SW480 (cell line): ENCODE data around the gene NMRAL1.

Experiments
- DNase-seq: peaks from one replicate; pipeline ENCODE4 v3.0.0-alpha.2; 2016; ENCODE audit warnings: low spot score

Gene NMRAL1

DNA sequence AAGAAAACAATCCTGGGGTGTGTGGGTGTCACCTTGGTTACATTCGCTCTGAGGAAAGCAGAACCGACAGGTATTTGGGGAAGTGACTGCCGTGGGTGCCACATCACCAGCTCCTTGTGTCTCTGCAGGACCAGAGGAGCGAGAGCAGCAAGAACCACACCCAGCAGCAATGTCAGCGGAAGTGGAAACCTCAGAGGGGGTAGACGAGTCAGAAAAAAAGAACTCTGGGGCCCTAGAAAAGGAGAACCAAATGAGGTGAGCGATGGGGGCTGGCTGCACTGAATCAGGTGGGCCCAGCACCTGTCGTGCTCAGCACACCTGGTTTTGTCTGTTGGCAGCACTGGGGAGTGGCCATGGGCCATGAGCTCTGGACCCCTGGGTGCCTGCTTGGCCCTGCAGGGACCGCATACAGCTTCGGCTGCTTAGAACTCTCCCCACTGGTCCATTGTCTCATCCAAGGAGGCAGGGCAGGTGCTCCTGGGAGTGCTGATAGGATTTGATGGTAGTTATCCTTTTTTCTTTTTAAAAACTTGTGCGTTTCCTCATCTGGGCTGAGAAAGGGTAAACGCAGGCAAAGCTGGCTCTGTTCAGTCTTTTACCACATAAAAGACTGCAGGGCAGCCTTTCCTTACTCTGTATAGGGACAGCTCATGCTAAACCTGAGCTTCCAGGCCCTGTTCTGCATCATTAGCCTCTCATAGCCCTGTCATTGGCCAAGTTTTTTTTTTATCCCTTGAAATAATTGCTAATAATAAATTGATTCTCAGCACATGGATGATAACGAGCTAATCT lies 31.1 kb upstream of the NMRAL1 start:
- DNase-seq = no peak

DNA sequence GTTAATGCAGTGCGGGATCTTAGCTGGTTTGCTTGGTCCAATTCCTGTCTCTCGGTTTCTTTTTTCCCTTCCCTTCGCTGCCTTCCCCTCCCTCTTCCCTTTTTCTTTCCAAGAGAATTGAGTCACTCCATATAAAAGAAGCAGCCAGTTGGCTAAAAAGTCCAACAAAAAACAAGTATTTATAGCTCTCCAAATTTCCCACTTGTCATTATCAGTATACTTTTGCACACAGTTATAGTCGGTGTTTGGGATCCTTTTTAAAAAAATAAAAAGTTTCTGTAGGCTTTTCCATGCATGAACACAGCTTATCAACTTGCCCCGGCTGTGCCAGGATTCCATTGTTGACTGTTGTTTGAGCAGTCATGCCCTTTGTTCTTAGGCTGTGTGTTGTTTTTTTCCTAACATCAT lies 26.6 kb upstream of the NMRAL1 start:
- no peak for DNase-seq

DNA sequence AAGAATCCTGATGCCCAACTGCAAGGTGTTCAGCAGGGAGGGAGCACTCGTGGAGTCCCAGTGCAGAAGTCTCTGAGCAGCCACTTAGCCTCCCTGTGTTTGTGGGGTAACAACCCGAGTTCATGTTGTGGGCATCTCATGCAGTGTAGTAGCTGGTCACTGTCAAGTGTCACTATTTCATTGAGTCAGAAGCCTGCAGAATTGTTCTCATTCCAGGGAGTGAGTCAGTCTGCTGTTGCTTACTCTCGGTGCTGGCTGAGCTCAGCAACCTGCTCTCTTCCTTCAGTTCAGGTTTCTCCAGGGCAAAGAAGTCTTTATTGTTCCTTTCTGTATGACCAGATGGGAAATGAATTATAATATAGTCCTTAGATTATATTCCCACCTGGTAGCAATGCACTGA lies 25.8 kb upstream of the NMRAL1 start:
- DNase-seq = peak; percentile 28

DNA sequence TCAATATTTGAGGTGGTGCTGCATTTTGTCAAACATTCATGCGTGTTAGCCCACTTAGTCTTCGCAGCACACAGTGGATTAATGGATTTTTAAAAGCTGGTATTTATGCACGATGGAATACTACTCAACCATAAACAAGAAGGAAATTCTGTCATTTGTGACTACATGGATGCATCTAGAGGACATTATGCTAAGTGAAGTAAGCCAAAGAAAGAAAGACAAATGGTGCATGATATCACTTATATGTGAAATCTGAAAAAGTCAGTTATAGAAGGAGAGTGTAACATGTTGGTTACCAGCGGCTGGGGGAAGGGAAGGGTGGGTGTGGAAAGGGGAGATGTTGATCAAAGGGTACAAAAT lies 24.8 kb upstream of the NMRAL1 start:
- no peak for DNase-seq

DNA sequence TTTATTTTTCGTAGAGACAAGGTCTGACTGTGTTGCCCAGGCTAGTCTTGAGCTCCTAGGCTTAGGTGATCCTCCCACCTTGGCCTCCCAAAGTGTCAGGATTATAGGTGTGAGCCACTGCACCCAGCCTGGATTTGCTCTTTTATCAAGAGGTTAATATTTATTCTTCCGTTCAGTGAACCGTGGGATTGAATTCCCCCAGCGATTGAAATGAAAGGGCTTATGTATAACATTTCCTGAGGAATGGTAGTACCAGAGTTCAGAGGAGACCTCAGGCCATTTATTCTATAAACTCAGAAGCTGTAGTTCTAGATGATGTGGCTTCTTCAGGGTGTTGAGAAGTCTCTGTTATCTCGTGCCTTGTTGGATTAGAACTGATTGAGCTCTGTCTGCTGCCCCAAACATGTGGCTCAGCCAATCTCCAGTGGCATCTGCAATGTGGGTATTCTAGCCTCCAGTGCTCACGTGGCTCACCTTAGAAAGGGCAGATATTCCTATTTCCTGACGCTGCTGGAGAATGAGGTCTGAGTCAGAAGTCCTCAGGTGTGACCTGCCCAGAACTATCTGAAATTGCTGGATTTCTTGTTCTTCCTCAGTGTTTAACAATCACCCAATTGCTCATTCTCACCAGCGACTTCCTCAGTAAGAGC lies 24.2 kb upstream of the NMRAL1 start:
- no peak for DNase-seq

DNA sequence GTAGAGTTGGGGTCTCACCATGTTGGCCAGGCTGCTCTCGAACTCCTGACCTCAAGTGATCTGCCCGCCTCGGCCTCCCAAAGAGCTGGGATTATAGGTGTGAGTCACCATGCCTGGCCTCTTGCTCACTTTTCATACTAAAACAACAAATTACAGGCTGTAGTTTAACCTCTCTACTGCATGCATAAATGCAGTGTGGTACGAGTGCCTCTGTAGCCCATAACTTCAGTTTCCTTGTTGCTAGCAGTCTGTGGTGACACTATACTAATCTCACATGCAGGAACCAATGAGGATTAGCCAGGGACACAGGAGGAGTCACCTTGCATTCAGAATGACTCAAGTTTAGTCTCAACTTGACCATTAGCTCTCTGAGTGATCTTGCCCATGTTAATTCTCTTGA lies 21.9 kb upstream of the NMRAL1 start:
- no peak for DNase-seq

DNA sequence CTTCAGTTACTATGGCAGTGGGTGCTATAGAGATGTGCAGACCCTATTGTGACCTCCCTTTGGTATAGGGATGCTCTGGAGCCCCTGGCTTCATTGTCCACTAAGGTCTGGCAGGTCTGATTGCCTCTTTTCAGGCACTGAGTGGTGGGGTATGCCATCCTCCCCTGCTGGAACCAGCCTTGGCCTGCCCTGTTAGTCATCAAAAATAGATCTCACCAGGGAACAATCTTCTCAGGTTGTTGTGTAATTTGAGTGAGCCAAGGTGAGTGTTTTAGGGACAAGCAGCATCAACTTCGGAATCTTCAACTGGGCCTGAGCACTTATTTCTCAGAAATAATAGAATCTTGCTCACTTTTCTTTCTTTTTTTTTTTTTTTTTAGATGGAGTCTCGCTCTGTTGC lies 21.3 kb upstream of the NMRAL1 start:
- no peak for DNase-seq

DNA sequence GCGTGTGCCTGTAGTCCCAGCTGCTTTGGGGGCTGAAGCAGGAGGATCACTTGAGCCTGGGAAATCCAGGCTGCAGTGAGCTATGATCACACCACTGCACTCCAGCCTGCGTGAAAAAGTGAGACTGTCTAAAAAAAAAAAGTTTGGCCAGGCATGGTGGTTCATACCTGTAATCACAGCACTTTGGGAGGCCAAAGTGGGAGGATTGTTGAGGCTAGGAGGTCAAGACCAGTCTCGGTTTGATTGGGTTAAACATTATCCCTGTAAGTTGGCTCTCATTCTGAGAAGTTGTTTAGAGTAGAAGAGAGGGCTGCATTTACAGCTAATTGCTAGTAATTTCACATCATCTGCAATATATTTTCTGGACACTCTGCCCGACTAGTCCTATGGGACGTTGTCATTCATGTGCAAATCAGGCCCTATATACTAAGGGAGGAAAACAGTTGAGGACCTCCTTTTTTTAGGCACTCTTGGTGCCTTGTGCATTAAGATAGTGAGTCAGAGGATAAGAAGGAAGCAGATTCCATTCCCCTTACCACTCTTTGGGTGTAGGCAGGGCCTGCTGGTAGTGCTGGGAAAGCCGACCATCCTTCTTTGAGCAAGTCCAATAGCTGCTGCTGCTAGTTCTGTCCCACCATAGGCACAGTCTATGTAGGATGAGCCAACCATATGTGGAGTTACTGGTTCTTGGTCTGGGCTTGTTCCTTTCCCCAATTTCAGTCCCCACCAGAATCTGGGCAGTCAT lies 20.5 kb upstream of the NMRAL1 start:
- peak; percentile 31 for DNase-seq

DNA sequence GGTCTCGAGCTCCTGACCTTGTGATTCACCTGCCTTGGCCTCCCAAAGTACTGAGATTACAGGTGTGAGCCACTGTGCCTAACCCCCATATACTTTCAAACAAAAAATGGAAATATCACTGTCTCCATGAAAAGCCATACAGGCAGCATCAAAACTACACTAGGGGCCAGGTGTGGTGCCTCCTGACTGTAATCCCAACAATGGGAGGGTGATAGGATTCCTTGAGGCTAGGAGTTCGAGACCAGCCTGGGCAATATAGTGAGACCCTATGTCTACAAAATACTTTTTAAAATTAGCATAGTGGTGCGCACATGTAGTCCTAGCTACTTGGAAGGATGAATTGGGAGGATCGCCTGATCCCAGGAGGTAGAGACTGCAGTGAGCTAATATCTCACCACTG lies 17.5 kb upstream of the NMRAL1 start:
- DNase-seq = no peak

DNA sequence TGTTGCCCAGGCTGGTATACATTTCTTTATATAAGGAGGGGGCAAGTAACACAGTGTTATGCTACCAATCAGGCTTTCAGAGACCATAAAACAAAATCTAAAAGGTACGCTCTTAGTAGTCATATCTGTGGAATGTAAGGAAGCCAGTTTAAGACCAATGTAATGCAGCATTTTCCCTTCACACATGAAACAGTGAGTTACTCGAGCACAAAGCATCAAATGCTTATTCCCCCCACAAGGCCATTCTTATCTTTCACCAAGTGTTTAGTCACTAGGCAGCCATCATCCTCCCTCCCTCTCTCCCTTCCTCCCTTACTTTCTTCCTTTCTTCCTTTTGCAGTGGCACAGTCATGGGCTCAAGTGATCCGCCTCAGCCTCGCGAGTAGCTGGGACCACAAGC lies 14.6 kb upstream of the NMRAL1 start:
- DNase-seq = peak; percentile 14

DNA sequence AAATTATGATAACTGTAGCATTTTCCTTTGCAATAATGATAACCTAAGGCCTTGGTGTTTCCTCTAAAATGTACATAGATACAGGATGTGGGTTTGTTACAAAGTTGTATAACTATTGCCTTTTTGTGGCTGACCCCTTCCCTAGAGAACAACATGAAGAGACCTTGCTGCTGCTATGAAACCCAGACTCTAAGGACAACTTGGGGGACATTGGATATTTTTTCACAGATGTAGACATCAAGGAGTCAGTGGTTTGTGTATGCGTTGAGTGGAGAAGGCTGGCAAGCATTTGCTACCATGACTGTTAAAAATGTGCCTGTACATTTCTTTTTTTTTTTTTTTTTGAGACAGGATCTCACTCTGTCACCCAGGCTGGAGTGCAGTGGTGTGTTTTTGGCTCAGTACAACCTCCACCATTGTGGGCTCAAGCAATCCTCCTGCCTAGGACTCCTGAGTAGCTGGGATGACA lies 14.1 kb upstream of the NMRAL1 start:
- no peak for DNase-seq

DNA sequence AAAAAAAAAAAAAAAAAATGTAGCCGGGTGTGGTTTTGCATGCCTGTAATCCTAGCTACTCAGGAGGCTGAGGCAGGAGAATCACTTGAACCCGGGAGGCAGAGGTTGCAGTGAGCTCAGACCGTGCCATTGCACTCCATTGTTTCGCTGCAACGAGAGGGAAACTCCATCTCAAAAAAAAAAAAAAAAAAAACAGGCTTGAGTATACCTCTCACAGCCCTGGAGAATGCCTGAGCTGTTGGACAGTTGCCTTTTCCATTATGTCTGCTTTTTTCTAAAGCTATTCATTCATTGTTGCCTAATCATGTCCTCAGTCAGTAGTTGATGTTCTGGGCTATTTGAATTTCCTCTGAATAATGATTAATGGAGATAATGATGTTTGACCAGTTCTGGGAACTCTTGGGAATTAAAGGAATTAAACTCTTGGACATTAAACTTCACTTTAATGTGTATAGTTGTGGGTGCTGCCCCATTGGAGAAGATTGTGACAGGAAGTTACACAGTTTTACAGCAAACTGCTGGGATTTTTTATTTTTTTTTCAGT lies 13.6 kb upstream of the NMRAL1 start:
- DNase-seq = no peak

DNA sequence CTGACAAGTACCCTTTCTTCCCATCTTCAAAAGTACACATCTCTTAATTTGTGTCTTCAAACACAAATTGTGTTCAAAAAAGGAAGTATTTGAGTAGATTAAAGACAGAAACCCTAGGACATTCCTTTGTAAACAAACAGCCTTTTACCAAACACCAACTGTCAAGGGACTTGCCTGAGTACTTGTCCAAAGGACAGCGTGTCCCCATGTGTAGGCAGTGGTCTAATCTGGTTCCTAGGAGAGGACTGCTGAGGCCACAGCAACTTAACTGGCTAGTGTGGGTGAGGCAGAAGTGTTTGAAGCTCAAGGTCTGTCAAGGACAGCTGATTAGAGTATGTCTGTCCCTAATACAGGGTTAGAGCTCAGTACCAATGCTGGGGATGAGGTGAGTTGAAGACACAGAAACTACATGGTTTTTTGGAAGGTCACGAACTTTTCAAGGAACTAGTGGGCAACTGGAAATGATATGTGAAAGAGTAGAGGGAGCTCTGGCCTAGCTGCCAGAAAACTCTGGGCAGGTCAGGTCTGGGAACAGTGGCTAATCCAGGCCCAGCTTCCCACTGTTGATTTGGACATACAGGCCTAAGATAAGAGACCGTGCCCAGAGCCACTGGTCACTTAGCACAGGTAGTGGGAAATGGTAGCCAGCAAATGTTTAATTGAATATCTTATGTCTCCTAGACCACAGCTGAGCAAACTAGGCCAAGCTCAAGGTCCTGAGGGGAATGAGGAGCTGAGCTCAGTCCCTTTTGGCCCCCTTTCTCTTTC lies 11.9 kb upstream of the NMRAL1 start:
- no peak for DNase-seq

DNA sequence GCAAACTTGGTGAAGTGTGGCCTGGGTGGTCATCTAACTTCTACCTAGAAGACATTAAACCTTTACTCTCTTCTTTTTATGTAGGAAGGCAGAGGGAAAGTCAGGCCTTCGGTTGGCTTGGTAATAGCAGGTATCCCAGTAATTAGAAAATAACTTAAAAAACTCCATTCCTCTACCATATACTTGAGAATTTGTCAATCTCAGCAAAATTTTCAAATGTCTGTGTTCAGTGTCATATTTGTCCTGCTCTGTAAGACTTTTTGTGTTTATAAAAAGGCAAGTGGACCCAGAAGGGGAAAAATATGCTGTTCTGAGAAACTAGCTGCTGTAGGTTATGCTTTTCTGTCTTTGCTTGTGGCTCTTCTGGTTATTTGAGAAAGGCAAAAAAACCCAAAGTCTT lies 7.5 kb upstream of the NMRAL1 start:
- no peak for DNase-seq

DNA sequence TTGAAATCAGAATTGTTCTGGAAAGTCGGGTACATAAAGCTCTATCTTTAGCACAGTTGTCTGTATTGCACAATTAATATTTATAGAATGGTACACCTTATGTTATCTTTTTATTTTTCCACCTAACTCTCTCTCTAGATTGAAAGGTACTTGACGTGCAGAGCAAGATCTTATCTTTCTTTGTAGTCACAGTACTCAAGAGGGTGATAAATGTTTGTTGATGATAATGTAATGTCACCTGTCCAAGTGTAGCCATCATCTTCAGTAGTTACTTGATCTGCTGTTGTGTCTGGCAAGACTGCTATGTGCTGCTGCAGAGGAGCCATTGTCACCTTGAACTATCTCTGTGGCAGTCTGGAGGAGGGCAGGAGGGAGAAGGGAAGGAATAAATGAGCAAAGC lies 7.1 kb upstream of the NMRAL1 start:
- DNase-seq = no peak

DNA sequence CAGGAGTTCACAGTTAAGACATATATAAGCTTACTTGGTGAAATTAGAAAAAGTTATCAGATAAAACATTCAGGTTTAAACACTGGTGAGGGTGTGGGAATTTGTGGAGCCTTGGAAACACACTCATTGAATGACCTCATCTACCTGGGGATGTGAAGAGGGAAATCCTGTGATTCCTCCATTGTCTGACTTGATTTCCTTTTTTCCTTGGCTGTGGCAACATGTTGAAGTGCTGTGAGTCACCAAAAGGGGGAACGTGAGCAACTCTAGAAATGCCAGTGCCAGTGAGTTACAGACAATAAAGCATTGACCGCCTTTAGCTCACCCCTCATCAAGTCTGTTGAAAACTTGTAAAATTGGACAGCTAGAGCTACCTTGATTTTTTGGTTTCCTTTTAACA lies 3.5 kb upstream of the NMRAL1 start:
- DNase-seq = peak; percentile 43

DNA sequence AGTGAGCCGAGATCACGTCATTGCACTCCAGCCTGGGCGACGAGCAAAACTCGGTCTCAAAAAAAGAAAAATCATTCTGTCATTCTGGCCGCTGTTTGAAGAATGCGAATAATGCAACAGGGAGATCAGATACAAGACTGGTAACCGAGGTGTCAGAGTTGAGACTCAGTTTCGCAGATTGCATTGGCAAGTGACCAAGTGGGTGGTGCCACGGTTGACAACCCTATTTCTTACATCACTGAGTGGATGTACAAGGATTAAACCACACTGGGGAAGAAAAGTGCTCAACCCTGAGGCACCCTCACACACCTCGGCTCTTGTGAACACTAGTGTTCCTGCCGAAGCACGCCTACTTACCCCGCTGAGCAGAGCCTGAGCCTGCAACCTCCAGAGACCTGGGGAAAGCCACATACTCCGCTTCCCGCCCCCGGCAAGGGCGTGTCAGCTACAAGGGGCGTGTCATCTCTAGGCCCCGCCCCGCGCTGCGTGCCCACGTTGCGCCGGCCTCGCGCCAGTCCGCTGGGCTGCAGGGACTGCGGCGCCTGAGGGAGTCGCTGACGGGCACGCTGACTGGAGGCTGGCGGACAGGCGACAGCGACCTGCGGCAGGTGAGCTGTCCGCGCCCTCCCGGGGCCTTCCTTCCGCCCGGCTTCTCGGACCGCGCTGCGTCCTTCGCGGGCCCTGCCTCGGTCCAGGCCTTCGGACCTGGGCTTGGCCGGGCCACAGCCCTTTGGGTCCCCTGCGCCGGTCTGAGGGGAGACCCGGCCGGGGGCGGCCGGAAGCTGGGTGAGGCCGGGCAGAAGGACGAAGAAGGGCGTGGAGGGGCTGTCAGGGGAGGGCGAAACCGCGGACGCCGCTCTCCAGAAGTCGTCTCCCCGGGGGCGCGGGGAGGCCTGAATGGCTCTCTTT lies 1.7 kb upstream of the NMRAL1 start, which contains the start of gene HMOX2:
Gene HMOX2, plus strand, starts transcription at position 519 of the 909 bp plus-strand sequence. CDS start 29,127 bp downstream, outside the sequence.
- DNase-seq = peak; percentile 95

DNA sequence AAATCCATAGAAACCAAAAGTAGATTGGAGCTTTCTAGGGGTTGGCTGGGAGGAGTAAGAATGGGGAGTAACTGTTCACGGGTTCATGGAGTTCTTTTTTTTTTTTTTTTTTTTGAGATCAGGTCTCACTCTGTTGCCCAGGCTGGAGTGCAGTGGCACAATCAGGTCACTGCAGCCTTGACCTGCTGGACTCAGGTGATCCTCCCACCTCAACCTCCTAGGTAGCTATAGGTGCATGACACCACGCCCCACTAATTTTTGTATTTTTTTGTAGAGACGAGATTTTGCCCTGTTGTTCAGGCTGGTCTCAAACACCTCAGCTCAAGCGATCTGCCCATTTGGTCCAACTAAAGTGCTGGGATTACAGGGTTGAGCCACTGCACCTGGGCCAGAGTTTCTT lies 1.5 kb downstream of the NMRAL1 start:
- DNase-seq = no peak

DNA sequence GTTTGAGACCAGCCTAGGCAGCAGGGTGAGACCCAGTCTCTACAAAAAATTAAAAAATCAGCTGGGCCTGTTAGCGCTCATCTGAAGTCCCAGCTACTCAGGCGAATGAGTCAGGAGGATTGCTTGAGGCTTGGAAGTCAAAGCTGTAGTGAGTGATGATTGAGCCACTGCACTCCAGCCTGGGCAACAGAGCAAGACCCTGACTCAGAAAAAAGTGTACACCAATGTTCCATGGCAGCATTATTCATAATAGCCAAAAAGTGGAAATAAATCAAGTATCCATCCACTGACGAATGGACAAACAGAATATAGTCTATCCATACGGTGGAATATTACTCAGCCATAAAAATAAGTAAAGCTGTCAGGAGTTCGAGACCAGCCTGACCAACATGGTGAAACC lies 2.6 kb downstream of the NMRAL1 start:
- no peak for DNase-seq

DNA sequence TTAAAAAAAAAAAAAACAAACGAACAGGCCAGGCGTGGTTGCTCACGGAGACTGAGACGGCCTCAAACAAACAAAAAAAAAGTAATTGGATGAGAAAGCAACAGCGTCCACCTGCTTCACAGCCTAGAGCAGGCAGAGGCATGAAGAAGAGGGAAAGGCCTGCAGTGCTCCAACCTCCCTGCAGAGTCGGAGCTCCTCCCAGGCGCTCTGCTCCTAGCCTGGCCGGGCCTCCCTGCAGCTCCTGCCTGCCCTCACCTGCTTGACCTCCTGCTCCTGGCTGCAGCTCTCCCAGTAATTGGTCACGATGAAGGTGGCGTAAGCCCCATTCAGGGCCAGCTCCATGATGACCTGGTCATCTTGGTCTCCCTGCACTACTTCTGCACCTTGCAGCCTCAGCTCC lies 5.5 kb downstream of the NMRAL1 start:
- no peak for DNase-seq

DNA sequence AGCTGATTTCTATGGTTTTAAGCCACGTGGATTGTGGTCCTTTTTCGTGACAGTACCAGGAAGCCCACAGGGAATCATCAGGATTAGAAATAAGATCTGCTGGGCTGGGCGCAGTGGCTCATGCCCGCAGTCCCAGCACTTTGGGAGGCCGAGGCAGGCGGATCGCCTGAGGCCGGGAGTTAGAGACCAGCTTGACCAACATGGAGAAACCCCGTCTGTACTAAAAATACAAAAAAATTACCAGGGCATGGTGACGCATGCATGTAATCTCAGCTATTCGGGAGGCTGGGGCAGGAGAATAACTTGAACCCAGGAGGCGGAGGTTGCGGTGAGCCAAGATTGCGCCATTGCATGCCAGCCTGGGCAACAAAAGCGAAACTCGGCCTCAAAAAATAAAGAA lies 6.5 kb downstream of the NMRAL1 start:
- no peak for DNase-seq
